IPS DF 19.7 (cell line): ENCODE measurements around the gene IL10.
"Not testable (repeated sequence)": the region's sequence is repeated elsewhere in the genome, so short reads cannot be mapped to it uniquely, and the experiment has no call there.

Source experiments
- DNase-seq: peaks from one replicate; pipeline ENCODE4 v3.0.0-alpha.2; 2013; ENCODE audit warnings: low read depth, low spot score

The IL10 gene

DNA sequence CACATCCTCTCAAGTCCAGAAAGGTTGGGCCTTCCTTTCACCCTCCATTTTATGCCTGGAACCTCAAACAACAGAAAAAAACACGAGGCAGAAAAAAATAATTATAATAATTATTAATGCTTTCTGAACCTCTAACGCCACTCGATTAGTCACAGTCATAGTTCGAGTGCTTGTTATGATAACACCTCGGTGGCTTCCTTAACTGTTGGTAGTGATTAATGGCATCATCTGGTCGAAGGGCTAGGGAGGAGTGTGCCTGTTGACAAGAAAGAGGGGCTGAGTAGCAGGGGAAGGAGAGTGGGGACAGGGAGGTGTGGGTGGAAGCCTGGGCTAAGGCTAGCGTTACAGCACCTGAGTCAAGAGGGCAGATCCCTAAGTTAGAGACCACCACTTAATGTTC, 21.3 kb upstream of the IL10 start:
- no peak for DNase-seq

GRCh38 chr1:206792939-206793607, 20.8 kb upstream of the IL10 start:
- no peak for DNase-seq

- no peak for DNase-seq
These were observed 18.4 kb upstream of the IL10 start for GRCh38 chr1:206790502-206791250.

DNA sequence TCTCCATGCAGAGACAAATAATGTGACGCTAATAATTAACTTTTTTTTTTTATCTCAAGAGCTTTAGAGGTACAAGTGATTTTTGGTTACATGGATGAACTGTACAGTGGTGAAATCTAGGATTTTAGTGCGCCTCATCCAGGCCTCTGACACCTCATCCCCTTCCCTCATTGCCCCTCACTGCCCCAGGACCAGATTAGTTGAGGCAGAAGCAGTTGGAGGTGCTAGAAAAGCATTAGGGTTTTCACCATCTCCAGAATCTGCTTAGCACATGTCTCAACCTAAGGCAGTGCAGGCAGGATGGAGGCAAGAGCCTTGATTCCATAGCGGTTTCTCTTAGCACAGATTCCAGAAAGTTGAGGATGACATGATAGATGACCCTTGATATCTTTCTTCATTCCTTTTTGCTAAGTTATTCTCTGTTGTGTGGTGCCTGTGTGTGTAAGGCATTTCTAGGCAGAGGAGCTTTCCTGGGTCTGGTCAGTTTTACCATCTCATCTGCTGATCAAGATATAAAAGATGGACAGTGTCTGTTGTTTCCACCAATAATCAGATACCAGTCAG, 16.3 kb upstream of the IL10 start:
- DNase-seq: no peak

- DNase-seq: no peak
These were observed 15.6 kb upstream of the IL10 start for GRCh38 chr1:206787891-206788290.

DNA sequence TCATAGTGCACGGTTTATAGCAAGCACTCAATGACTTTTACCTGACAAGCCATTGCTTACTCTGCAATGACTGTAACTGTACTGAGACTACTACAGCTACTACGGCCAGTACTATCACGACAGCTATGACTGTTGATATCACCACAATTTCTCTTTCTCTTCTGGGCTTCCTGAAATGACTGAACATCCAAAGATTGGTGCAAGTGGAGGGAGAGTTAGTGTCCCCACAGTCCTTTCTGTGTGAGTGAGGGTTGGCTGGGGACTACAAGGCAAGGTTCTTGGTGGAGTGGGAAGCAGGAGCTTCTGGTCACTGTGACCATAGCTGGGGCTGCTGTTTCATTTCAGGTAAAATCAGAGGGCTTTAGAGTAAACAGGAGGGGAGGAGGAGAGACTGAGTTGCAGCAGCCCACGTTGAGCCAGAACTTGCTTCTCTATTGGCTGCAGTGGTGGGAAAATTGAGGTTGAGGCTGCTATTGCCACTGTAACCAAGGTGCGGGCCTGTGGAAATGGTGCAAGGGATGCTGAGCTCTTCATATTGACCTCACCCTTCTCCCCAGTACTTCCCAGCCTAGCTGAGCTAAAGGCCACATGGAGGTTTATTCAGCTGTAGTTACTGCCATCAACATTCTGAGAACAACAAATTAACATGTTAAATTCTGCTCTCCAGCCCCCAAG, 14.1 kb upstream of the IL10 start:
- no peak for DNase-seq

GRCh38 chr1:206785182-206785765, 13.0 kb upstream of the IL10 start:
- no peak for DNase-seq

DNA sequence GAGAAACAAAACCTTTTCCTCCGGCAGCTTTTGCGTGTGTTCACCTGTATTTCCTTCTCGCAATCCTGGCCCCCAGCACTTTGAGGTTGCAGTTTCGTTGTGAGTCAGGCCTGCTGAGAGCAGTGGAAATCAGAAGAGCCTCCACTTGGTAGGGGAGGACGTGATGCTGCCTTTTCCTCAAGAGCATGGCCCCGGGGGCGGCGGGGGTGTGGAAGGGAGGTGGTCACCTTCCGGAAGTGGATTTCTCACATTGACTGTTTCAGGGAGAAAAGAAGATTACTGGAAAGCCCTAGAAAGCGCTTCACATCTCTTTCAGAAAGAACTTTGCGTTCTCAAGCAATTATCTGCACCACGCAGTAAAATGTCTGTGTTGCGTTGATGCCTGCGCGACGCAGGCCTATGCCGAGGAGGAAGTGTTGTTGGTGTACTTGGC, 12.2 kb upstream of the IL10 start:
- no peak for DNase-seq

DNA sequence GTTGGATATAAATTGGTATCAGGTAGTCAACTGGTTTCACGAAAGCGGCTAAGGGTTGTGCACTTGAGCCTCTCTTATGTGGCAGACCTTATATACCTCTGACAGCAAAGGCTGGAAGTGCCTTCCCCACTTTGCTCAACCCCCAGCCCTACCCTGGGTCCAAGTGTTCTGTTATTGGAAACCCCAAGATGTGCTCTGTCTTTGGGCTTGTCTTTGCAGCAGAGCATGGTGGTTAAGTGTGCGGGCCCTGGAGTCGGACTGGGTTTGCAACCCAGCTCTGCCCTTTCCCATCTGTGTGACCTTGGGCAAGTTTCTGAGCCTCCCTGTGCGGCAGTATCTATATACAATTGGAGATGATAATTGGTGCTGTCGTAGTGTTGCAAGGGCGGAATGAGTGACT, 11.2 kb upstream of the IL10 start:
- no peak for DNase-seq

GRCh38 chr1:206782448-206782847, 10.2 kb upstream of the IL10 start:
- no peak for DNase-seq

DNA sequence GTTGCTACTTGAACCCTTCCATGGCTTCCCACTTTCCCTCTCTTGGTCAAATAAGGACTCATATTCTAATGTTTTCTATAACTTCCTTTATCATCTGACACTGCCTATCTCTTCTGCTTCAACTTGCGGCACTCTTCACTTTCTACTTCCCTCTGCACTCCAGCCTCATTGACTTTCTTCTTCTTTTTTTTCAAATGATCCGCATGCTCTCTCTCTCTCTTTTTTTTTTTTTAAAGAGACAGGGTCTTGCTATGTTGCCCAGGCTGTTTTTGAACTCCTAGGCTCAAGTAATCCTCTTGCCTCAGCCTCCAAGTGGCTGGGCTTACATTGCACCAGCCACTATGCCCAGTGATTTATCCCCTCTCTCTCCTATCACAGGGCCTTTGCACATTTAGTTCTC, 7.3 kb upstream of the IL10 start:
- no peak for DNase-seq

- not testable (repeated sequence) for DNase-seq
These were observed 6.6 kb upstream of the IL10 start for GRCh38 chr1:206778911-206779310.

DNA sequence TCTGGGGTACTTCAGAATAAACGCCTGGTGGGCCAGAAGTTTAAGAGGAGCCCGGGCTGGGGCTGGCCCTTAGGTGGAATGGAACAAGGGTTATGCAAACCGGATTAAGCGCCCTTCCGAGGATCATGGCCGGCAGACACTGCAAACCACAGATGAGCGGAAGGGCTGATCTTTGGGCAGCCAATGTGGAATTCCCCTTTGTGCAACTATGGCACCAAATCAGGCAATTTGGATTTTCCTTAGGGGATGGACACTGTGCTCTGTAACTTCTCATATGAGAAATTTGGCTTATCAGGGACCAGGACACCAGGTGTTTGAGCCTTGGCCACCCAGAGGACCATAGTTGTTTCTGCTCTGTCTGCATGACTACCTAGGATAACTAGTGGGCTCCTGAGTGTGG, 5.7 kb upstream of the IL10 start:
- DNase-seq: no peak

GRCh38 chr1:206776229-206776628, 3.9 kb upstream of the IL10 start:
- no peak for DNase-seq

GRCh38 chr1:206774093-206774492, 1.8 kb upstream of the IL10 start:
- DNase-seq: no peak

DNA sequence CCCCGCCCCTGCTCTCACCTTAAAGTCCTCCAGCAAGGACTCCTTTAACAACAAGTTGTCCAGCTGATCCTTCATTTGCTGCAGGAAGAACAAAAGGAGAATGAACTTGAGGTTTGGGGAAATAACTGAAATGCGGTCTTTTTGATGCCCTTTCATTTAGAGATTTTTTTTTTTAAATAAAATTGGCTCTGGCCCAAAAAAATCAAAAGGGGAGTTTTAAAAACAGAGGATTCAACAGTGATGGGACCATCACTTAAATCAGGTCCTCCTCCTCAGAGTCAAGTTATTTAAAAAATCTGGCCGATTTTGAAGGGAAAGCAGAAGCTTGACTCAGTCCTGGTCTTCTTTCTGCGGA, 979 bp downstream of the IL10 start:
- DNase-seq: no peak

DNA sequence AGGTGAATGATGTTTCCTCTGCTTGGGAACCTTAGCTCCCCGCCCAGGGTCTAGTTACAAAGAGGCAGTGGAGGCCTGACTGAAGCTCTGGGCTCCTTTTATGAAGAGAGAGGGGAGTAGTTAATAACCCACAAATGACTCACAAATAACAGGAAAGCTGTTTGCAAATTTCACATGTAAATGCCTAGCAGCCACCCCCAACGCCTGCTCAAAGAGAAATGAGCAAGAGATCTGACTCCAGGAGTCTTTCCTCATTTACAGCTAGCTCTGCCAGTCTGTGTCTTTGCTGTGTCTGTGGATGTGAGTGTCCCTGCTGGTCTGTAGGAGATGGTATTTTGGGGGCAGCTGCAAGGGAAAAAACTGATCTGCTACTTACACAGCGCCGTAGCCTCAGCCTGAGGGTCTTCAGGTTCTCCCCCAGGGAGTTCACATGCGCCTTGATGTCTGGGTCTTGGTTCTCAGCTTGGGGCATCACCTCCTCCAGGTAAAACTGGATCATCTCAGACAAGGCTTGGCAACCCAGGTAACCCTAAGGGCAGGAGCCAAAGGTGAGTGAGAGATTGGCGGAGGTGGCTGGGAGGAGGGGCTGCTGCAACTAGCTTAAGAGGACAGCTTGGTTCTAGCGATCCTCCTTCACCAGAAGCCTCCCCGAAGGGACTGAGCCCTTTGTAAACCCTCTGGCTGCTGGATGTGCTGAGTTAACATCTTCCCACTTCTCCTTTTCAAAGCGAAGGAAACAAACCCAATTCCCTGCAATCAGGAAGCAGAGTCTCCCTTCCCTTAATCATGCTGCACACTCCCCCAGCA, 1.6 kb downstream of the IL10 start, which contains the start of gene IL19:
Gene IL19, plus strand, starts transcription at position 243 of the 807 bp plus-strand sequence. CDS start 65,890 bp downstream, outside the sequence.
- DNase-seq: no peak

DNA sequence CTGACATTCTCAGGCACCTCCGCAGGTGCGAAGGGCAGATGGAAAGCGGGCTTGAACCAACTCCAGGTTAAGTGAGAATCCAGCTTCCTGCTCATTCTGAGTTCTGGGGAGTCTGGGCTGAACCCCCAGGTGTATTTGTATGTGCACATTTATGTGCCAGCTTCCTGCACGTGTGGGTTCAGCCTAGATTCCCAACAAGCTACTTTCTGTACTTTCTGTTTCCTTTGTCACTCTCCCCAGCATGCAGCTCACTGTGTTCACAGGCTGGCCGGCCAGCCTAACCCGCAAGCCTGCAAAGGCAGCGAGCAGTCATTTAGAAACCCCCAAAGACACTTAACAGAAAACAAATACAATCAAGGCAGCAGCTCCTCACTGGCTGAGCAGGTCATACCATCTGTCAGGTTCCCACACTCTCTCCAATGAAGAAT, 3.0 kb downstream of the IL10 start:
- no peak for DNase-seq

DNA sequence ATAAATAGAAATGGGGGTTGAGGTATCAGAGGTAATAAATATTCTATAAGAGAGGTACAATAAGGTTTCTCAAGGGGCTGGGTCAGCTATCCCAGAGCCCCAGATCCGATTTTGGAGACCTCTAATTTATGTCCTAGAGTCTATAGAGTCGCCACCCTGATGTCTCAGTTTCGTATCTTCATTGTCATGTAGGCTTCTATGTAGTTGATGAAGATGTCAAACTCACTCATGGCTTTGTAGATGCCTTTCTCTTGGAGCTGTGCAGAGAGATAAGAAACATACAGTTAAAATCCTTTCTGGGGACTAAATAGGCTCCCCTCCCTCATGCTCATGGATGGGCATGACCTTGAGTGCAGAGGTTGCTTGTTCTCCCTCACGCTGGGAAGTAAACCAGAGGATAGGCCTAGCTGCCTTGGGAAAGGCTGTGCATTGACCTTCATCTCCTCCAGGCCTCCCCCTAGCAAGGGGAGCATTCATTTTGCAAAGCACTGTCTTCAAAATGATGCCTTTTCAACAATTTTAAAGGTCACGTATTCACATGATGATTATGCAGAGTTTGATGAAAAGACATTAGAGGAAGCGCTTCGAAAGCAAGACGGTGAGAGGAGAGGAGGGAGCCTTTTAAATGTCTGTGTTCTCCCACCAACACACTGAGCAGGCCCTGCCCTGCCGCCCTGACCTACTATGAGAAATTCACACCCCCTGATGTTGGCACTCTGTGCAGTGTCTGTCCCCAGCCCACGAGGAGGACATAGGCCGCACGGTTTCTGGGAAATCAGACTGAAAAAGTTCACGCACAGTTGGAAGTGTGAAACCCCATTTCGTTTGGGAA, 3.6 kb downstream of the IL10 start:
- no peak for DNase-seq

DNA sequence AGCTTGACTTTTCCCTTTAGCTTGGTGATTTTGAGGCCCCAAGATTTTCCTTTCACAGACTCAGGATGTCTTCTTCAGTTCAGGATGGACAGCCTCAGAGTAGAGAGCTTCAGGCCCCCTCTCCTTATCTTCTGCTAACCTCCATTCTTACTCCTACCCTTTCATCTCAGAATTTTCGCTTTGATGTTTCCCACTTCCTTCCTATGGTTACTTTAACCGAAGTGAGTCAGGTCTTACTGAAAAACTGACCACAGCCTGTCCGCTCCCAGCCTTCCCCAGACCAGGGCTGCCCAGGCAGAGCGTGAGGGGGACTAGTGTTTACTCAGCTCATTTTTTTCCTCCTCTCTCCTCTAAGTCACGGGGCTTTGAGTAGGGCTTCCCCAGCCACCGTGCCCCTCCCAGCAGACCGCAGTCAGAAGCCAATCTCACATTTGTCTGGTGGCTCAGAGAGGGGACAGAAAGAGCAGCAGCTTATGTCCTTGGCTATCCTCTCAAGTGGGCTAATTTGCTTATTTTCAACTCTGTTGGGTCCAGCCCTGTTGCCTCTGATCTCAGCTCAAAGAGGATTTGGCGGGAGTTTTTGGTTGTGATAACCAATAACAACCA, 5.9 kb downstream of the IL10 start:
- no peak for DNase-seq
